Activated CD4-positive, alpha-beta memory T cell treated with anti-CD3 and anti-CD28 coated beads for 36 hours (primary cell): ENCODE measurements around the gene MMP23B. TPM values are rescaled to one million over a fixed set of nuclear protein-coding genes. Genes with fewer than 3 reads are reported as not detected.

Experiments
- CTCF ChIA-PET: fragments of 350-600 bp; sonication (Branson Sonifier 250); formaldehyde crosslinking; loops from one replicate; lab custom pipeline; 2021; ENCODE audit warnings: antibody characterized with exemption, inconsistent platforms; lab: Charles Lee
- POLR2A ChIA-PET: fragments of 350-600 bp; sonication (Branson Sonifier 250); formaldehyde crosslinking; loops from one replicate; lab custom pipeline; 2021; ENCODE audit warnings: antibody characterized with exemption; lab: Charles Lee
- DNase-seq: peaks from one replicate; pipeline ENCODE4 v3.0.0-alpha.2; 2020
- H3K27ac Mint-ChIP-seq: one replicate; pipeline ENCODE4 v1.8.0; 2021; ENCODE audit warnings: mixed read lengths
- H3K27me3 Mint-ChIP-seq: one replicate; pipeline ENCODE4 v1.8.0; 2021; ENCODE audit warnings: mixed read lengths
- H3K36me3 Mint-ChIP-seq: one replicate; pipeline ENCODE4 v1.8.0; 2021; ENCODE audit warnings: mixed read lengths
- H3K4me1 Mint-ChIP-seq: one replicate; pipeline ENCODE4 v1.8.0; 2021; ENCODE audit warnings: low read depth, mixed read lengths
- H3K4me3 Mint-ChIP-seq: one replicate; pipeline ENCODE4 v1.8.0; 2021; ENCODE audit warnings: mild to moderate bottlenecking, mixed read lengths
- H3K9me3 Mint-ChIP-seq: one replicate; pipeline ENCODE4 v1.8.0; 2021; ENCODE audit warnings: mixed read lengths
- intact Hi-C: fragments of 100-400 bp; cut with micrococcal nuclease; formaldehyde crosslinking; loops from one replicate; pipeline ENCODE4 v1.15.1; 2023
- total RNA-seq, 2 experiments: library from RNA; stranded (reverse); gene quantifications; one replicate each; pipeline ENCODE4 v1.2.3, GENCODE V29; 2021

Gene MMP23B
- total RNA-seq, 2 experiments from 2014 or later: 0.61 to 1.1 TPM

DNA sequence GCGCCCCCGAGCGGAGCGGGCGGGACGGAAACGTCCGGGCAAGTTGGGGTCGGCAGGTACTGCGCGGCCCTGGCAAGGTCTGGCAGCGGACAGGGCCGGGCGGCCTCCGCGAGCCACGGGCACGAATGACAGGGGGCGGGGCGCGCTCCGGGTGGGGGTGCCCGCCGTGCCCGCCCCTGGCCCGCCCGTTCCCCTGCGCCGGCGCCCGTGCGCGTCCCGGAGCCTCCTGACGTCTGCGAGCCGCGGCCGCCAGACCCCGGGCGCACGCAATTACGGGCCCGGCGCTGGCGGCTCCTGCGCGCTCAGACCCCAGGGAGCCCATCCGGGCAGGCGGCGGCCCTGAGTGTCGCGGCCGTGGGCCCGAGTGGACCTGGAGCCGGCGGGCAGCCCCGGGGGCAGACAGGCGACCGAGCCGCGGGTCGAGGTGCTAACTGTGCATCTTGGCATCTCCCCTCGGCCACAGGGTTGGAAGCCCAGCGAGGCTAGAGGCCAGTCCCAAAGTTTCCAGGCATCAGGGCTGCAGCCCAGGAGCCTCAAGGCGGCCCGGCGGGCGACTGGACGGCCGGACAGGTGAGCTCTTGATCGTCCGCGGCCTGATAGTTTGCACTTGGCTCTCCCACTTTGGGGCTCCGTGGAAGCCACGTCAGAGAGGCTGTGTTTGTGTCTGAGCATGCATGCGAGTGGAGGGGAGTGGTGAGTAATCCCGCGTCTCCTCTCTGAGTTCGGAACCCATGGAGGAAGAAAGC lies 15.8 kb upstream of the MMP23B start:
- no peaks in the 10 kb centered on the region for H3K27me3 Mint-ChIP-seq
- H3K4me3 Mint-ChIP-seq: peak overlapping the region; percentile 69
- peak; percentile 44 for DNase-seq
- no peaks in the 10 kb centered on the region for H3K9me3 Mint-ChIP-seq
- ChIA-PET POLR2A (interaction anchor here (1.0 to 1.3 kb wide), 4 partner anchors 13 to 208 kb away, joined by 3 read pairs; no protein-coding TSS in a partner anchor), CTCF (interaction anchor here (0.6 to 0.9 kb wide), 2 partner anchors 13 to 214 kb away, joined by 4 to 5 read pairs; no protein-coding TSS in a partner anchor)
- H3K27ac Mint-ChIP-seq: peak overlapping the region; percentile 65
- peaks cover 6% of the 10 kb centered on the region for H3K36me3 Mint-ChIP-seq
- peaks cover 18% of the 10 kb centered on the region for H3K4me1 Mint-ChIP-seq
- intact Hi-C loops: no loop called here

DNA sequence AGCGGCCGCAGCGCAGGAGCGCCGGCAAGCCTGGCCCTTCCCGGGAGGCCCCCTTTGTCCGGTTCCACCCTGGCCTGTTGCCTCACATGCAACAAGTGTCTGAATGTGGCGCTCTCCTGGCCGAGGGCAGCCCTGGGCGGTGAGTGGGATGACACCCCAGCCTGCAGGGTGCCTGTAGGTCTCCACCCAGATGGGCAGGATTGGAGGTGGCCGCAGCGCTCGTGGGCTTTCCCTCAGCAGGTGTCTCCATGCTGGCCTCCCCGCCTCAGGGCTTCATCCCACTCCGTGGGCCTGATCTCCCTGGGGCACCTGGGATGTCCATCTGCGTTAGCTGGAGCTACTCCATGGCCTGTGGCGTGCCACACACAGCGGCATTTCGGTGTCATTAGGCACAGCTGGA lies 15.1 kb upstream of the MMP23B start:
- DNase-seq: no peak
- intact Hi-C loops: no loop called here
- Mint-ChIP-seq H3K27ac (no peak overlapping the region), H3K9me3 (no peaks in the 10 kb centered on the region), H3K27me3 (no peaks in the 10 kb centered on the region), H3K4me3 (peak overlapping the region; percentile 69), H3K36me3 (peaks cover 6% of the 10 kb centered on the region), H3K4me1 (peaks cover 18% of the 10 kb centered on the region)
- ChIA-PET POLR2A (no interaction called here), CTCF (no interaction called here)

DNA sequence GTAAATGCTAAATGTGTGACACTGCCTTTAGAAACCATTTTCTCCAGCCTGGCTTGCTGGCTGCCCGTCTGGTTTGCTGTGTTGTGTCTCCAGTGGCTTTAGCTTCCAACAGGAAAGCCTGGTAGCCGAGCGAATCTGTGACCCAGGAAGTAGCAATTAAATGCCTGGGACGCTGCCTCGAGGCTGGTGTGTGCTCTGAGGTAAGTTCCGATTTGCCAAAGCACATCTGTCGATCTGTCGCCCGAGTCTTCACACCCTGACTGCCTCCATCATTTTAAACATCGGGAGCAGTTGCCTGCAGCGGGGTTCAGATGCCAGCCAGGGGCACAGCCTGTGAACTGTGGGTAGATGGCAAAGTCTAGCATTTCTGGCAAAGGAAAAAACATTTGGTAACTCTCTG lies 14.5 kb upstream of the MMP23B start:
- DNase-seq: no peak
- Mint-ChIP-seq H3K36me3 (peaks cover 6% of the 10 kb centered on the region), H3K4me3 (peak overlapping the region; percentile 69), H3K4me1 (peaks cover 18% of the 10 kb centered on the region), H3K9me3 (no peaks in the 10 kb centered on the region), H3K27ac (no peak overlapping the region), H3K27me3 (no peaks in the 10 kb centered on the region)
- ChIA-PET POLR2A (no interaction called here), CTCF (no interaction called here)
- intact Hi-C loops: no loop called here

DNA sequence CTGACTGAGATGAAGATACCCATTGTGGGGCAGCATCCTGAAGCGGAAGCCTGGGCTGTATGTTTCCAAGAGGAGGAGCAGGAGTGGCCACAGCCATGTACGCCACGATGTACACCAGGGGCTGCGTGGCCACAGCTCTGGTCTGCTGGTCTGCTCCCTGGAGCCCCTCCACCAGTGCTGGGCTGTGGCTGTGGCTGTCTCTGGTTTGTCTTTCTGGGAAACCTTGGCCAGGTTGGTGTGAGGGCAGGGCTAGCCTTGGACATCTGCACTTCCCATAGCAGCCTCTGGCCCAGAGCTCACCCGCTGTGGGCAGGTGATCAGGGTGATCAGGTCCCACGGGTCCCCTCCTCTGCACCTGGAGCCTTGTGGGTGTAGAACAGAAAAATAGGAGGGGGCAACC lies 14.0 kb upstream of the MMP23B start:
- intact Hi-C loops: no loop called here
- peaks cover 6% of the 10 kb centered on the region for H3K36me3 Mint-ChIP-seq
- peaks cover 18% of the 10 kb centered on the region for H3K4me1 Mint-ChIP-seq
- POLR2A ChIA-PET: interaction anchor here (0.6 kb wide), 1 partner anchor 11 kb away, joined by 3 read pairs; no protein-coding TSS in a partner anchor
- no peak overlapping the region for H3K4me3 Mint-ChIP-seq
- DNase-seq: no peak
- no peak overlapping the region for H3K27ac Mint-ChIP-seq
- CTCF ChIA-PET: no interaction called here
- no peaks in the 10 kb centered on the region for H3K27me3 Mint-ChIP-seq
- H3K9me3 Mint-ChIP-seq: no peaks in the 10 kb centered on the region

DNA sequence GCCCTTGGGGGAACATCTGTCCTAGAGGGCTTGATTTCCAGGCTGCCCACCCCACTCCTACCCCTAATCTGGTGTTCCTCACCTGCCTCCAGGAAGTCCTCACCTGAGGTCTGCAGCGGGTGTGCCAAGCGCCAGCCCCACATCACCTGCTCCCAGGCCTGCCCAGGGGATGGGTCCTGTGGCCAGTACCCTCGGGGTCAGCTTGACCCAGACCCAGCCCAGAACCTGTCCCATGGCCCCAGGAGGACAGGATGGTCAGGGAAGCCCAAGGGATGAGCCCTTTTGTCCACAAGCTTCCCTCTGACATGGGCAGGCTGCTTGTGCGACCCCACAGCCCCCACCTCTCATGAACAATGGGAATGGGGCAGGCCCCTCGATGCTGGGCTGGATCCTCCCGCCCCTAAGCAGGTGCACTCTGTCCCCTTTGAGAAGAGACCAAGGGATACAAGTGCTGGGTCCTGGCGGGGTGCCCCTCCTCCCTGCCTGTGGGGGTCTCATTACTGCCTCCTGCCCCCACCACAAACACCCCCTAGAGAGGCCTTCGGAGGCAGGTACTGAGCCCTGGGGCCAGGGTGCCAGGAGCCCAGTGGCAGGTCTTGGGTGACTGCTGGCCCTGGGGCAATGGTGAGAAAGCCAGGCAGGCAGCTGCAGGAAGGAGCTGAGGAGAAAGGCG lies 13.4 kb upstream of the MMP23B start:
- Mint-ChIP-seq H3K4me1 (peaks cover 18% of the 10 kb centered on the region), H3K36me3 (peaks cover 6% of the 10 kb centered on the region), H3K4me3 (no peak overlapping the region), H3K9me3 (no peaks in the 10 kb centered on the region), H3K27ac (no peak overlapping the region), H3K27me3 (no peaks in the 10 kb centered on the region)
- CTCF ChIA-PET: no interaction called here
- intact Hi-C loops: no loop called here
- POLR2A ChIA-PET: interaction anchor here (0.6 kb wide), 1 partner anchor 10 kb away, joined by 3 read pairs; no protein-coding TSS in a partner anchor
- DNase-seq: no peak

DNA sequence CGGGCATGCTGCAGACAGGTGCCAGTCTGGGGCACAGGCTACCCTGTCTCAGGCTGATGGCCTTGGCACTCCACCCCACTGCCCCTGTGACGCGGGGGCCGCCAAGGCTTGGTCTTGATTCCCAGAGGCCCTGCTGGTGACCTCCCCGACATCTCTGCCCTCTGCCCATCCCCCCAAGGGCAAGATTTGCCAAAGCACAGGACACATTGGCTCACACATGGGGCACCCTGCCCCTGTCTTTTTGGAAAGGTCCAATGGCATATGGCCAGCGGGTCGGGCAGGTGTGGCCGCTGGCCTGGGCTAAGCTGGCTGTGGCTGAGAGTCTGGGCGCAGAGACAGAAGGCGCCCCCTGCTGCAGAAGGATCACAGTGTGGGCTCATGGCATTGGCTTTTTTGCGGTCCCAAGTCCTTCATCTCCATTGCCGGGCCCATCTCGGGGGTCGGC lies 12.0 kb upstream of the MMP23B start:
- Mint-ChIP-seq H3K36me3 (no peaks in the 10 kb centered on the region), H3K9me3 (no peaks in the 10 kb centered on the region), H3K4me1 (peaks cover 6% of the 10 kb centered on the region), H3K27ac (no peak overlapping the region), H3K27me3 (no peaks in the 10 kb centered on the region), H3K4me3 (no peak overlapping the region)
- intact Hi-C loops: no loop called here
- POLR2A ChIA-PET: interaction anchor here (0.8 kb wide), 1 partner anchor 11 kb away, joined by 3 read pairs; no protein-coding TSS in a partner anchor
- CTCF ChIA-PET: interaction anchor here (0.6 to 1.2 kb wide), 2 partner anchors 33 to 248 kb away, joined by 3 read pairs; no protein-coding TSS in a partner anchor
- DNase-seq: no peak

DNA sequence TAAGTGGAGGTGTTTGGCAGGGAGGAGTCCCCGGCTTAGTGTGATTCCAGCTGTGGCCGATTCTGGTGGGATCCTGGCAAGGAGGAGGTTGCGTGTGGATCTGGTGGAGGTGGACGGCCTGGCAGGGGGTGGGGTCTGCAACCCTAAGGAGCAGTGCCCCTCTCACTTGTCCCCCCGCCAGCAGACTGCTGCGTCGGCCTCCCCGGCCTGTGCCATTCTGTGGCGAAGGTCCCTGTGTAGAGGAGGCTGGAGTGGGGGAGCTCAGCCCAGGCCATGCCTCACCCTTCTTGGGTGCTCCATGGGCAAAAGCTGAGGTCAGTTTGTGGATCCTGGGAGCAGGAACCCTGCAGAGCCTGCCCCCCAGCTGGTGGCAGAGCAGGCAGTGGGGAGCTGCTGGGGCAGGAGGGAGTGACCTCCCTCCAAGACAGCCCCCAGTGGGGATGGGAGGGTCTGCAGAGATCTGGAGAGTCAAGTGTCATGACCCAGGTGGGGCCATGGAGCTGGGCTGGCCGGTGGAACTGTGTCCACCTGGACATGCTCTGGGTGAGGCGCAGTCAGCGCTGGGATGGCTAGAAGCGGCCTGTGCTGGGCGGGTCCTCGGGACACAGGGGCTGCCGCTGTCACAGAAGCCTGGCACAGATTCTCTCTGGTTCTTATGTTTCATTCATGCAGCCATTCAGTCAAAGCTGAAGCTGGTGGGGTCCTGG lies 11.4 kb upstream of the MMP23B start:
- CTCF ChIA-PET: no interaction called here
- POLR2A ChIA-PET: interaction anchor here (0.8 kb wide), 1 partner anchor 10 kb away, joined by 3 read pairs; no protein-coding TSS in a partner anchor
- Mint-ChIP-seq H3K9me3 (no peaks in the 10 kb centered on the region), H3K4me3 (no peak overlapping the region), H3K27me3 (no peaks in the 10 kb centered on the region), H3K27ac (no peak overlapping the region), H3K4me1 (peaks cover 6% of the 10 kb centered on the region), H3K36me3 (no peaks in the 10 kb centered on the region)
- intact Hi-C loops: no loop called here
- DNase-seq: no peak

DNA sequence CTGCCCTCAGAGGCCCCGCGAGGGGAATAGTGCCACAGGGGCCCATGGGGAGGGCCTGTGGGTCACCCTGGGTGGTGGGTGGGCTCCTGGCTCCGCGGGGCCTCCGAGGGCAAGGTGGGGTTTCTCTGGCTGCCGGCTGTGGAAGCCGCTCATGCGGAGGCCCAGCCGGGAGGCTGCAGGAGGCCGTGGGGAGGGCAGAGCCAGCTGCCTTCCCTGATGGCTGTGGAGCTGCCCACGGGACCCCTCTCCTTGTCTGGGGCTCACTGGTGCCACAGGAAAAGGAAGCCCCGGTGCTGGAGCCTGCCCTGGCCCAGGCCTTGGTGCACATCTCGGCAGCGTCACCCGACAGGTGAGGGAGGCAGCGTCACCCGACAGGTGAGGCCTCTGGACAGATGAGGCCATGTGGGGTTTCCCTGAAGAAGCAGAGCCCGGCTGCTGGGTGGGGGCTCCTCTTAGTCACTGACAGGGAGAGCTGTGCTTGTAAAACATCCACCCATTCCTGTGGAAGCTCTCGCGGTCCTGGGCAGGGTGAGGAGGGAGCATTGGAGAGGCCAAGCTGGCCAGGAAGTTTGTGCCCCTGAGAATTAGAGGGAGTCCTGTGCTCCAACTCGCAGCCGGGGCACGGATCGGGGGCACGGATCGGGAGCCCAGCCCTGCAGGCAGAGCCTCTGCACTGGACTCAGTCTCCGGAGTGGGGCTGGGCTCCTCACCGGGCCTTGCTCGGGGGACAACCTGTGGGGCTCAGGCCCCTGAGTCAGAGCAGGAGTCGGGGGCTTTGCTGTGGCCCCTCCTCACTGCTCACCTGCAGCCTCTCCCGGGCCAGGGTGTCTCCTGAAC lies 10.6 kb upstream of the MMP23B start:
- Mint-ChIP-seq H3K9me3 (no peaks in the 10 kb centered on the region), H3K4me3 (no peak overlapping the region), H3K27ac (no peak overlapping the region), H3K4me1 (peaks cover 6% of the 10 kb centered on the region), H3K36me3 (no peaks in the 10 kb centered on the region), H3K27me3 (no peaks in the 10 kb centered on the region)
- no peak for DNase-seq
- ChIA-PET CTCF (no interaction called here), POLR2A (no interaction called here)
- intact Hi-C loops: no loop called here

- no peak overlapping the region for H3K27ac Mint-ChIP-seq
- intact Hi-C loops: no loop called here
- H3K9me3 Mint-ChIP-seq: no peaks in the 10 kb centered on the region
- H3K36me3 Mint-ChIP-seq: no peaks in the 10 kb centered on the region
- no peaks in the 10 kb centered on the region for H3K27me3 Mint-ChIP-seq
- ChIA-PET POLR2A (no interaction called here), CTCF (no interaction called here)
- H3K4me1 Mint-ChIP-seq: peaks cover 2% of the 10 kb centered on the region
- no peak overlapping the region for H3K4me3 Mint-ChIP-seq
- DNase-seq: no peak
These were observed 9.8 kb upstream of the MMP23B start for GRCh38 chr1:1622010-1622787.

DNA sequence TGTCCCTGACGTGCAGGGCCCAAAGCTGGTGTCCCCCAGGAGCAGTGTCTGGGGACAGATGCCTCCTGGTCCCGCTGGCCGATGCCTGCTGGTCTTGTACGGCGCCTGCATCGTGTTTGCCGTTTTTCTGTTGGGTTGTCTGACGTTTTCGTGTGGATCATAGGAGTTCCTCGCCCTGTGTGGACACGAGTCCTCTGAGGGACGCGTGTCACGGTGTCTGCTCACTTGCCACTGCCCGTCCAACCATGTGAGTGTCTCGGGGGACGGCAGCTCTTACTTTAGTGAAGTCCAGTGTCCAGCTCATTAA lies 9.2 kb upstream of the MMP23B start:
- ChIA-PET CTCF (no interaction called here), POLR2A (no interaction called here)
- Mint-ChIP-seq H3K9me3 (no peaks in the 10 kb centered on the region), H3K36me3 (no peaks in the 10 kb centered on the region), H3K27ac (no peak overlapping the region), H3K4me3 (no peak overlapping the region), H3K27me3 (no peaks in the 10 kb centered on the region), H3K4me1 (no peaks in the 10 kb centered on the region)
- intact Hi-C loops: no loop called here
- no peak for DNase-seq

DNA sequence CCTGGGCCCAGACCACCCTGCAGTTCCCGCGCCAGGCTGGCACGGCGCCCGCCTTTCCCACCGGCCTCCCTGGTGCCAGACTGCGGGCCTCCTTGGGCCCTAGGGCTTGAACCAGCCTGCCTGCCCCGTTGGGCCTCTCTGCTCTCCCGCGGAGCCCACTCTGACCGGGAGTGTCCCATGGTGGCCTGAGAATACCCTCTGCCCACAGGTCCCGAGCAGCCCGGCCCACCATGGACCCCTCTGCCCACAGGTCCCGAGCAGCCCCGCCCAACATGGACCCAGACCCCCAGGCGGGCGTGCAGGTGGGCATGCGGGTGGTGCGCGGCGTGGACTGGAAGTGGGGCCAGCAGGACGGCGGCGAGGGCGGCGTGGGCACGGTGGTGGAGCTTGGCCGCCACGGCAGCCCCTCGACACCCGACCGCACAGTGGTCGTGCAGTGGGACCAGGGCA lies 8.8 kb upstream of the MMP23B start:
- CTCF ChIA-PET: no interaction called here
- Mint-ChIP-seq H3K4me3 (no peak overlapping the region), H3K27me3 (no peaks in the 10 kb centered on the region), H3K36me3 (no peaks in the 10 kb centered on the region), H3K27ac (no peak overlapping the region), H3K4me1 (no peaks in the 10 kb centered on the region), H3K9me3 (no peaks in the 10 kb centered on the region)
- intact Hi-C loops: no loop called here
- POLR2A ChIA-PET: no interaction called here
- no peak for DNase-seq
